22Rv1 (cell line): ENCODE results near the gene SNX8.

ENCODE experiments used
- H3K27ac ChIP-seq: fragments of 450-650 bp; 2 replicates; pipeline ENCODE4 v1.5.1; 2017
- ZFX ChIP-seq: fragments of 450-650 bp; IDR thresholded peaks from 2 replicates; pipeline ENCODE4 v1.6.1; 2017; ENCODE audit warnings: antibody characterized with exemption, borderline replicate concordance
- TF ChIP-seq, protein P1 (sequence below): fragments of 450-650 bp; IDR thresholded peaks from 2 replicates; pipeline ENCODE4 v1.5.1; 2017; ENCODE audit warnings: mild to moderate bottlenecking

The SNX8 gene

DNA sequence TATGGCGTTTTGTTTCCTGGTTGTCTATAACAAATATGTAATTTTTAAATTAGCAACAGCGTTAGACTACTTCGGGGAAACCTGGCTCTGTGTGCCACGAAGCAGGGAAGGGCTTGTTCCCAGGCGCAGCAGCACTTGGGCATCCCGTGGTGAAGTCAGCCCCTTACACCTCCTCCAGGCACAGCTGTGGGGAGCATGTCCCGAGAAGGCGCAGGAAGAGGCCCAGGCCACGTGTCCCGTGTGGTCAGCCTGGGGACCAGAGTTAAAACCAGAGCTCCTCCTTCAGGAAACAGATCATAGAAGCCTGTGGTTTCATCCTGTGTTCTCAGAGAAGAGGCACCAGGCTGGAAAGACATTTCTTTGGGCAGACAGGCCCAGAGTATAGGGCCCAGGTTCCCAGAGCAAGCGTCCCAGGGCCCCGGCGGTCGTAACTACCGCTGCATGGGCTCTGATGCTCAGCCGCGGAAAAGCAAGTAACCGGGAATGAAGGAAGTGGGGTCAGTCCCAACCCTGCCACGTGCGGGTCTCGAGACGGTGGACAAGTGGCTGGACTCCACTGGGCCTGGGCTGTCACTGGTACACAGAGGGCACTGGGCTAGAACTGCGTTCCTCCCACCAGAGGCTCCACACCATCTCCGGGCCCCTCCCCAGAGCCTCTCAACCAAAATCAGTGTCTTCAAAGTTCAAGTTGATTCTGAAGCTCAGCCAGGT, 65.1 kb downstream of the SNX8 start:
- no peak overlapping the region for H3K27ac ChIP-seq
- TF ChIP-seq, protein P1, sequence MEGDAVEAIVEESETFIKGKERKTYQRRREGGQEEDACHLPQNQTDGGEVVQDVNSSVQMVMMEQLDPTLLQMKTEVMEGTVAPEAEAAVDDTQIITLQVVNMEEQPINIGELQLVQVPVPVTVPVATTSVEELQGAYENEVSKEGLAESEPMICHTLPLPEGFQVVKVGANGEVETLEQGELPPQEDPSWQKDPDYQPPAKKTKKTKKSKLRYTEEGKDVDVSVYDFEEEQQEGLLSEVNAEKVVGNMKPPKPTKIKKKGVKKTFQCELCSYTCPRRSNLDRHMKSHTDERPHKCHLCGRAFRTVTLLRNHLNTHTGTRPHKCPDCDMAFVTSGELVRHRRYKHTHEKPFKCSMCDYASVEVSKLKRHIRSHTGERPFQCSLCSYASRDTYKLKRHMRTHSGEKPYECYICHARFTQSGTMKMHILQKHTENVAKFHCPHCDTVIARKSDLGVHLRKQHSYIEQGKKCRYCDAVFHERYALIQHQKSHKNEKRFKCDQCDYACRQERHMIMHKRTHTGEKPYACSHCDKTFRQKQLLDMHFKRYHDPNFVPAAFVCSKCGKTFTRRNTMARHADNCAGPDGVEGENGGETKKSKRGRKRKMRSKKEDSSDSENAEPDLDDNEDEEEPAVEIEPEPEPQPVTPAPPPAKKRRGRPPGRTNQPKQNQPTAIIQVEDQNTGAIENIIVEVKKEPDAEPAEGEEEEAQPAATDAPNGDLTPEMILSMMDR: no peak
- TF ChIP-seq ZFX: no peak

DNA sequence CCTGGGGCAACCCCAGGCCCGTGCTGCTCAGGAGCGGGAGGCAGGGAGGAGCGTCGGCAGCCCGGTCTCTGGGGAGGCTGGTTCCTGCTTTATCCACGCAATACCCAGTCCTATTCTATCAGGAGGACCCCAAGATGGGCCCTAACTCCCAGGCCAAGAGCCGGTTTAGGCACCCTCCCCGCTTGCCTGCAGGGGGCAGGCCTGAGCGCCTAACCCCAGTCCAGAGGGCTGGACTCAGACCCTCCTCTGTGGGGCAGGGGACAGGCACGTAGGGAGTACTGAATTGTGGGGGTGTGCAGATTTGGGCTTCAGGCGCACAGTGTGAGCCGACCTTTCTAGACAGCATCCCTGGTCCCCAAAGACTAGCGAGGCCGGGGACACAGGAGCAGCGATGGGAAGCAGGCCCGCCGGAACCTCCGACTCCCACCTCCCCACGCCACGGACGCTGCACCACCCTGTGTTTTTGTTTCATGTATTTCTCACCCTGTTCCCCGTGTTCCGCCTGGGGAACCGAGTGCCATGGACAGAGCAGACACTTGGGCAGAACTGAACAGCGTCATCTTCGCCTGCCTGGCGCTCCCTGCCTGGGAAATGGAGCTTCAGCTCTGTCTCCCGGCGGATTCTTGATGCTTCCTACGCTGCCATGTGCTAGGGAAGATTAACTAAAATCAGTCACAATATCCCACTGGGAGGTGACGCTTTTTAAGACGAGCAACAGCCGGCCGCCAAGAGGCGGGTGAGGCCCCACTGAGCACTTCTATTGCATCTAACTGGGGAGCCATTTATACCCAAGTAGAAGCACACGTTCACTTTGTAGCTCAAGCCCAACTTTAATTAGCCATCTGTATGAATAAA, 66.9 kb downstream of the SNX8 start:
- H3K27ac ChIP-seq: no peak overlapping the region
- TF ChIP-seq, protein P1: peak; percentile 94
- TF ChIP-seq ZFX: no peak

DNA sequence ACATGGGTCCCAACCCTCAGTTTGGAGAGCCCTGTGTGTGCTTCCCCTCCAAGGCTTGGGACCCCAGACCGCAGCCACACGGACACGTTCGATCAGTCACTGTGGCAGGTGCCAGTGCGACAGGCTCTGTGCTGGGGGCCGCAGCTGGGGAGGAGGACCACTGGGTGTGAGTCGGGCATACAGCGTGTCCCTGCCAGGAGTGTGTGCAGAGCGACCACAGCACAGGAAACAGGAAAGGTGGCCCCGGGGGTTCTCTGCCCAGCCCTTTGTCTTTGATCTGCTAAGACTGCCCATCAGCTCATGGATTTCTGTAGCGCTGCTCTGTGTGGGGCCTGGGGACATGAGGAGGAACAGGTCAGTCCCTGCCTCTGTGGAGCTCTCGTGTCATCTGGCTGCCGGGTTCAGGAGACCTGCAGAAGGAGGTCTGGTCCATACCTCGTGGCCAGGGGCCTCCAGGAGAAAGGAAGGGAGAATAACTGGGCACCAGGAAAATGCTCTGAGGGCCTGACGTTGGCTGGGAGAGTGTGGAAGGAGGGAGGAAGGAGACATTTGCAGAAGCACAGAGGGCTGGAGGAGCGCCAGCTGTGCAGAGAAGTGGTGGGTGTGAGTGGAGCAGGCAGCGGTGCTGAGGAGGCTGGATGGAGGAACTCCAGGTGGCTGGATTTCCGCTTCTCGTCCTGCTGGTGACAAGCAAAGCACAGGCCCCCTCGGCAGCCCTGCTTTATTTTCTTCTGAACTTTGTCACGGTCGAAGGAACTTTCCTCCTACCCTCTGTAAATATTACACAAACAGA, 68.2 kb downstream of the SNX8 start:
- no peak for TF ChIP-seq ZFX
- TF ChIP-seq, protein P1: no peak
- no peak overlapping the region for H3K27ac ChIP-seq

DNA sequence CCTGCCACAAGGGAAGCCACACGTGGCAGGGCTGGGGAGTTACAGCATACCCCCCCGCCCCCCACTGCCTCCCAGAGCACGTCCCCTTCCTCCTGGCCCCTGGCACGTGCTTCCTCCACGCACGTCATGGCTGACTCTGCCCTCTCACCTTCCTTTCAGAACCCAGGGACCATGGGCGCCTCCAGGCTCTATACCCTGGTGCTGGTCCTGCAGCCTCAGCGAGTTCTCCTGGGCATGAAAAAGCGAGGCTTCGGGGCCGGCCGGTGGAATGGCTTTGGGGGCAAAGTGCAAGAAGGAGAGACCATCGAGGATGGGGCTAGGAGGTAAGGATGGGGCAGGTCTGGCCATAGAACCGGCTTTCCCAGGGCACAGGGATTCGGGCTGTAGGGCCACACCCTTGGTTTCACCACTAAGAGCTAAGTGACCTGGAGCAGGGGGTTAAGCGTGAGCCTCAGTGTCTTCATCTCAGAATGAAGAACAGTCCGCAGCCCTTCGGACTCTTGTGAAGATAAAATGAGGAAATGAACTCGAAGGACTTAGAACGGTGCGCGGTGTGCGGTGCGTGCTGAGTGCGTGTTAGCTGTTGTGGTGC, 69.7 kb downstream of the SNX8 start:
- TF ChIP-seq, protein P1: no peak
- no peak for TF ChIP-seq ZFX
- H3K27ac ChIP-seq: no peak overlapping the region

DNA sequence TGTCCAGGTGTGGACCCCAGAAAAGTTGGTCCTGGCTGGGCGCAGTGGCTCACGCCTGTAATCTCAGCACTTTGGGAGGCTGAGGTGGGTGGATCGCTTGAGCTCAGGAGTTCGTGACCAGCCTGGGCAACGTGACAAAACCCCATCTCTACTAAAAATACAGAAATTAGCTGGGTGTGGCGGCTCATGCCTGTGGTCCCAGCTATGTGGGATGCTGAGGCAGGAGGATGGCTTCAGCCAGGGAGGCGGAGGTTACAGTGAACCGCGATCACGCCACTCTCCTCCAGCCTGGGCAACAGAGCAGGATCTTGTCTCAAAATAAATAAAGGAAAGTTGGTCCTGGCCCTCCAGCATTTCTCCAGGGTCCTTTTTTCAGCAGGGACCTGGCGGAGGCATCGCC, 70.8 kb downstream of the SNX8 start:
- no peak for TF ChIP-seq ZFX
- H3K27ac ChIP-seq: peak overlapping the region; percentile 77

DNA sequence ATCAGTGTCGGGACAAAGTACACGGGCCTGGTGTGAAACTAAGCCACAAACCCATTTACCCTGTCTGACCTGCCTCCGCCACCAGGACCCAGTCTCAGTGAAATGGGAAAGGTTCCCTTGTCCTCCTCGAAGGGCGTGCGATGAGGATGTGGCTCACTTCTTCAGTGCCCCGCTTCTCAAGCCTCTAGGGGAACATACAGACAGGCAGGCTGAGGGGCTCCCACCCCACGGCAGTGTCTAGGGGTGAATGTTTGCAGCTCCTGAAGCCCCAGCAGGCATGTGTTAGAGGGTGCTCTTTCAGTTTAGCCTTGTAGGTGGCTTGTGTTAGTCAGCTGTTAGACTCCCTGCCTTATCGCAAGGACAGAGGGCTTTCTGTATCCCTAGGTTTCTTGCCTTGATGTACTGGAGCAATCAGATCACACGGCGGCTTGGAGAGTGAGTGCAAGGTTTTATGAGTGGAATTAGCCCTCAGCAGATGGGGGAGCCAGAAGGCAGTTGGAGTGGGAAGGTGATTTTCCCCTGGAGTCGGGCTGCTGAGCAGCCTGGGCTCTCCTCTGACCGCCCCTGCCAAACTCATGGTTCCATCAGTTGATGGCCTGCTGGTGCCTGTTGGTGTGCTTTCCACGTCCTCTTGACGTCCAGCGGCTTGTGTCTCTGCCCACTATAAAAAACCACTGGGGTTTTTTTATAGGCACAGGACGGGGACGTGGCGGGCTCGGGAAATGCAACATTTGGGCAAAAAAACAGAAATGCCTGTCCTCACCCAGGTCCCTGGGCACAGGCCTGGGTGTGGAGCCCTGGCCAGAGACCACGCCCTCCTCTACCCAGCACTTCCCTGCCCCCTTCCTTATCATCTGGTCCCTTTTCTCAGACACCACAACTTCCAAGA, 71.5 kb downstream of the SNX8 start:
- TF ChIP-seq ZFX: no peak
- TF ChIP-seq, protein P1: no peak
- H3K27ac ChIP-seq: peak overlapping the region; percentile 77
